Measurements from ENCODE around the gene BTF3L4. TPM values are rescaled to one million over a fixed set of nuclear protein-coding genes. Genes with fewer than 3 reads are reported as not detected.

Gene BTF3L4
- total RNA-seq, 2 donors from 2014 or later: 77.6 to 95.1 TPM

- Histone ChIP-seq H3K36me3 (ENCODE audit: control insufficient read depth, insufficient read depth, low read length) (peaks cover 24% of the 10 kb centered on the region), H3K4me3 (ENCODE audit: low read length) (peak overlapping the region; percentile 97), H3K27ac (ENCODE audit: low read depth, low read length) (no peak overlapping the region), H3K4me1 (ENCODE audit: control insufficient read depth, insufficient read depth, low read length) (no peaks in the 10 kb centered on the region), H3K9ac (ENCODE audit: extremely low read depth, low read length, poor library complexity, severe bottlenecking) (peak overlapping the region; percentile 61), H3K27me3 (ENCODE audit: control insufficient read depth, insufficient read depth, low read length, poor library complexity, severe bottlenecking) (no peaks in the 10 kb centered on the region), H3K9me3 (ENCODE audit: control insufficient read depth, low read length) (no peaks in the 10 kb centered on the region)
- Mint-ChIP-seq H3K36me3 (ENCODE audit: low read depth) (peaks cover 35% of the 10 kb centered on the region), H3K9me3 (no peaks in the 10 kb centered on the region), H3K4me1 (peaks cover 26% of the 10 kb centered on the region), H3K27me3 (ENCODE audit: insufficient read depth) (no peaks in the 10 kb centered on the region), H3K4me3 (peak overlapping the region; percentile 96), H3K27ac (peak overlapping the region; percentile 98)
- WGBS, 2 experiments (ENCODE audit: insufficient coverage in 1 of 2, insufficient read length in 1 of 2): 0% methylated on average over 4 of the region's 4 CpGs
- DNase-seq: no peak
- TF ChIP-seq CTCF (conservative IDR thresholded peaks at IDR 0.05): no peak
Observed at GRCh38 chr1:52056937-52057231, 789 bp downstream of the BTF3L4 start.

GRCh38 chr1:52057255-52057654, 1.2 kb downstream of the BTF3L4 start:
- no peak for DNase-seq
- peak overlapping the region; percentile 61 for H3K9ac ChIP-seq (ENCODE audit: extremely low read depth, low read length, poor library complexity, severe bottlenecking)
- Mint-ChIP-seq H3K9me3 (no peaks in the 10 kb centered on the region), H3K4me3 (peak overlapping the region; percentile 96), H3K27me3 (ENCODE audit: insufficient read depth) (no peaks in the 10 kb centered on the region), H3K27ac (peak overlapping the region; percentile 98), H3K4me1 (peaks cover 26% of the 10 kb centered on the region), H3K36me3 (ENCODE audit: low read depth) (peaks cover 36% of the 10 kb centered on the region)
- TF ChIP-seq CTCF (conservative IDR thresholded peaks at IDR 0.05): no peak
- peak overlapping the region; percentile 97 for H3K4me3 ChIP-seq (ENCODE audit: low read length)
- H3K4me1 ChIP-seq (ENCODE audit: control insufficient read depth, insufficient read depth, low read length): no peaks in the 10 kb centered on the region
- no peaks in the 10 kb centered on the region for H3K27me3 ChIP-seq (ENCODE audit: control insufficient read depth, insufficient read depth, low read length, poor library complexity, severe bottlenecking)
- peaks cover 20% of the 10 kb centered on the region for H3K36me3 ChIP-seq (ENCODE audit: control insufficient read depth, insufficient read depth, low read length)
- no peak overlapping the region for H3K27ac ChIP-seq (ENCODE audit: low read depth, low read length)
- WGBS, 2 experiments (ENCODE audit: insufficient coverage in 1 of 2, insufficient read length in 1 of 2): 29% methylated on average over 1 of the region's 1 CpG
- no peaks in the 10 kb centered on the region for H3K9me3 ChIP-seq (ENCODE audit: control insufficient read depth, low read length)

GRCh38 chr1:52057876-52058415, 1.9 kb downstream of the BTF3L4 start:
- H3K9me3 ChIP-seq (ENCODE audit: control insufficient read depth, low read length): no peaks in the 10 kb centered on the region
- H3K9ac ChIP-seq (ENCODE audit: extremely low read depth, low read length, poor library complexity, severe bottlenecking): peak overlapping the region; percentile 9
- no peaks in the 10 kb centered on the region for H3K27me3 Mint-ChIP-seq (ENCODE audit: insufficient read depth)
- peaks cover 26% of the 10 kb centered on the region for H3K4me1 Mint-ChIP-seq
- peaks cover 37% of the 10 kb centered on the region for H3K36me3 Mint-ChIP-seq (ENCODE audit: low read depth)
- 94 to 100% methylated on average over 1 of the region's 1 CpG for WGBS, 2 experiments (ENCODE audit: insufficient coverage in 1 of 2, insufficient read length in 1 of 2)
- H3K27ac ChIP-seq (ENCODE audit: low read depth, low read length): no peak overlapping the region
- H3K27me3 ChIP-seq (ENCODE audit: control insufficient read depth, insufficient read depth, low read length, poor library complexity, severe bottlenecking): no peaks in the 10 kb centered on the region
- H3K27ac Mint-ChIP-seq: peak overlapping the region; percentile 98
- DNase-seq: no peak
- peak overlapping the region; percentile 97 for H3K4me3 ChIP-seq (ENCODE audit: low read length)
- no peaks in the 10 kb centered on the region for H3K4me1 ChIP-seq (ENCODE audit: control insufficient read depth, insufficient read depth, low read length)
- TF ChIP-seq CTCF (conservative IDR thresholded peaks at IDR 0.05): no peak
- H3K36me3 ChIP-seq (ENCODE audit: control insufficient read depth, insufficient read depth, low read length): peaks cover 17% of the 10 kb centered on the region
- H3K9me3 Mint-ChIP-seq: no peaks in the 10 kb centered on the region
- H3K4me3 Mint-ChIP-seq: peak overlapping the region; percentile 96
